Immature natural killer cell (primary cell): ENCODE results near the gene CBLL1. TPM values are rescaled to one million over a fixed set of nuclear protein-coding genes. Genes with fewer than 3 reads are reported as not detected.
A peak's percentile ranks its signal among the peaks of the same experiment; 100 is the strongest.

Experiments used
- DNase-seq, 3 donors: peaks; one replicate each; pipeline ENCODE4 v3.0.0; 2022; ENCODE audit warnings: mixed read lengths in 1 of 3
- H3K27ac Mint-ChIP-seq, 6 donors: one replicate each; pipeline ENCODE4 v1.8.0; 2020; ENCODE audit warnings: mixed read lengths in 6 of 6, mild to moderate bottlenecking in 5 of 6, inconsistent platforms in 4 of 6, moderate library complexity in 3 of 6
- H3K27me3 Mint-ChIP-seq, 3 donors: one replicate each; pipeline ENCODE4 v1.8.0; 2020 to 2021; ENCODE audit warnings: low read depth in 3 of 3, mild to moderate bottlenecking in 3 of 3, mixed read lengths in 3 of 3, moderate library complexity in 3 of 3, inconsistent platforms in 1 of 3
- H3K36me3 Mint-ChIP-seq, 3 donors: one replicate each; pipeline ENCODE4 v1.8.0; 2020; ENCODE audit warnings: mixed read lengths in 3 of 3, inconsistent platforms in 2 of 3, mild to moderate bottlenecking in 2 of 3
- H3K4me1 Mint-ChIP-seq, 2 donors: one replicate each; pipeline ENCODE4 v1.8.0; 2020; ENCODE audit warnings: inconsistent platforms in 2 of 2, mild to moderate bottlenecking in 2 of 2, mixed read lengths in 2 of 2, moderate library complexity in 1 of 2
- H3K4me3 Mint-ChIP-seq, 5 donors: one replicate each; pipeline ENCODE4 v1.8.0; 2020; ENCODE audit warnings: mild to moderate bottlenecking in 5 of 5, mixed read lengths in 5 of 5, inconsistent platforms in 3 of 5, moderate library complexity in 3 of 5
- H3K9me3 Mint-ChIP-seq, 6 donors: one replicate each; pipeline ENCODE4 v1.8.0; 2020; ENCODE audit warnings: mild to moderate bottlenecking in 6 of 6, mixed read lengths in 6 of 6, inconsistent platforms in 4 of 6, moderate library complexity in 3 of 6
- polyA plus RNA-seq, 3 donors: library from polyadenylated mRNA; unstranded; fragments of 300-500 nt; fragmentation: Illumina TruSeq; gene quantifications; one replicate each; pipeline ENCODE4 v1.2.3, GENCODE V29; 2021

CBLL1 gene
- polyA plus RNA-seq, 3 donors from 2014 or later: 41.1 to 89.0 (median 47.7) TPM

DNA sequence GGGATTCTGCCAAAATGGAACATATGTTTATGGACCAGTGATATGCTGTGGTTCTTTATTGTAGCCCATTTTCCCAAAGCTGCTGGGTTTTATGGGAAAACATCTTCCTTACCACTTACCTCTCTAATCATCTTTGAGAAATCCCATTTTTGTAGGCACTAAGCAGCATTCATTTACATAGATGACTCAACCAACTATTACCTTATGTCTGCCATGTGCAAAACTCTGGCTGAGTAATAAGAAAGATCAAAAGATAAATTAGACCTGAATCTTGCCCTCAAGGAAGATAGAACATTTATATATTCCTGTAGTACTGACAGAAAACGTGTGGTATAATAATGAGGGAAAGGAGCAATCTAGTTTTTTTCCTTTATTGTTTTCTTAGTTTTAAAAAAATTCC, 24.3 kb downstream of the CBLL1 start:
- peaks cover 0 to 3% (median 0%) of the 10 kb centered on the region in 3 donors for H3K36me3 Mint-ChIP-seq
- H3K4me3 Mint-ChIP-seq: no peak overlapping the region
- H3K27me3 Mint-ChIP-seq: peaks cover 0 to 3% (median 0%) of the 10 kb centered on the region in 3 donors
- H3K4me1 Mint-ChIP-seq: peaks cover 2 to 6% of the 10 kb centered on the region in 2 donors
- no peak overlapping the region for H3K27ac Mint-ChIP-seq
- H3K9me3 Mint-ChIP-seq: peaks cover 0 to 2% (median 0%) of the 10 kb centered on the region in 6 donors
- no peak for DNase-seq

DNA sequence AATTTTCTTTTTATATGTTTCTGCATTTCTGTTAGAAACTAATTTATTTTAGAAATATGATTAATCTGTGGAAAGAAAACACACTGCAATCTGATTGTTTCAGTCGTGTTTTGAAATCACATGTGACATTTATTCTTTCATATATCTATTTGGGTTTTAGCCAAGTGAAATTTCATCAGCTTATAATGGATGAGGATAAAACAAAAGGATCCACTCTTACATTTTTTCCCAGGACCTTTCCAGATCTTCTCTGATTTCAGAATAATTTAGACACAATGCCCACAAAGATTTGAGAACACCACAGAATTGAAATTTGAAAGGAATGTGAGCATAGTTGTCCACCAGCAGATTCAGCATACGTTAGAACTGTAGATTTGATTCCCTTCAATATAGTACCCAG, 29.1 kb downstream of the CBLL1 start:
- Mint-ChIP-seq H3K27me3 (peaks cover 0 to 3% (median 0%) of the 10 kb centered on the region in 3 donors), H3K4me1 (no peaks in the 10 kb centered on the region), H3K4me3 (no peak overlapping the region), H3K9me3 (peaks cover 0 to 2% (median 0%) of the 10 kb centered on the region in 6 donors), H3K27ac (no peak overlapping the region), H3K36me3 (peaks cover 0 to 4% (median 0%) of the 10 kb centered on the region in 3 donors)
- no peak for DNase-seq

DNA sequence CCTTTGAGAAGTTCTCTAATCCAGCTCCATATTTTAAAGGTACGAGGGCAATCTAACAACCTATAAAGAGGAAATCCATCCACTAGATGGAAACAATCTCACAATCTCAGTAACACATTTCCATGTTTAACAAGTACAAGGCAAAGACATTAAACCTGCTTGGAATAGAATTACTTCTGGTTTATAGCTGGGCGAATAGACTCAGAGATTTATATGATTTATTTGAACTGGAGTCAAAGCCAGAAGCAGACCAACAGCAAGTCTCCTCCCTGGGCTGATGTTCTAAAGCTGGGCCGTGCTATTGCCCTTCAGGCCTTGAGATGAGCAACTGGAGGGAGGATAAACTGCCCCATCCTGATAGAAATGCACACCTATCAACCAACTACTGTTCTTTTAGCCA, 33.8 kb downstream of the CBLL1 start:
- Mint-ChIP-seq H3K27me3 (peaks cover 0 to 2% (median 0%) of the 10 kb centered on the region in 3 donors), H3K27ac (no peak overlapping the region), H3K9me3 (no peaks in the 10 kb centered on the region)

DNA sequence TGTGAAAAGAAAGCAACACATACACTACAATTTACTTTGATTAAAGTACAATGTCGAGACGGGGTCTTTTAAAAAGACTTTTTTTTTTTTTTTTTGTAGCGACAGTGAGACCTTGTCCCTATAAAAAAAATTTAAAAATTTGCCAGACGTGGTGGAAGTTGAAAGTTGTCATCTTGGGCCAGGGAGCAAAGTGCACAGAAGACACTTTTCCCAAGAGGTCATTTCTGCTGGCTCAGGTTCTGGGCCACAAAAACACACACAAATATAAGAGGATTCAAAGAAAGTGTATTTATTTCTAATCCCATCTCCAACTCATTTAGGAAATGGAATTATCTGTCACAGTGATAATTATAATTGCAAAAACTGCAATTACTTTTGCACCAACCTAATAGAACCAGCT, 34.3 kb downstream of the CBLL1 start:
- H3K27ac Mint-ChIP-seq: no peak overlapping the region
- H3K27me3 Mint-ChIP-seq: peaks cover 0 to 3% (median 0%) of the 10 kb centered on the region in 3 donors
- peaks cover 0 to under 1% (median 0%) of the 10 kb centered on the region in 3 donors for H3K36me3 Mint-ChIP-seq
- no peak for DNase-seq
- no peak overlapping the region for H3K4me3 Mint-ChIP-seq
- no peaks in the 10 kb centered on the region for H3K4me1 Mint-ChIP-seq
- H3K9me3 Mint-ChIP-seq: no peaks in the 10 kb centered on the region

More for the DNA sequence above, 33.8 kb downstream of the CBLL1 start:
- Mint-ChIP-seq H3K36me3 (peaks cover 0 to 4% (median 0%) of the 10 kb centered on the region in 3 donors), H3K4me3 (no peak overlapping the region), H3K4me1 (no peaks in the 10 kb centered on the region)
- DNase-seq: no peak

DNA sequence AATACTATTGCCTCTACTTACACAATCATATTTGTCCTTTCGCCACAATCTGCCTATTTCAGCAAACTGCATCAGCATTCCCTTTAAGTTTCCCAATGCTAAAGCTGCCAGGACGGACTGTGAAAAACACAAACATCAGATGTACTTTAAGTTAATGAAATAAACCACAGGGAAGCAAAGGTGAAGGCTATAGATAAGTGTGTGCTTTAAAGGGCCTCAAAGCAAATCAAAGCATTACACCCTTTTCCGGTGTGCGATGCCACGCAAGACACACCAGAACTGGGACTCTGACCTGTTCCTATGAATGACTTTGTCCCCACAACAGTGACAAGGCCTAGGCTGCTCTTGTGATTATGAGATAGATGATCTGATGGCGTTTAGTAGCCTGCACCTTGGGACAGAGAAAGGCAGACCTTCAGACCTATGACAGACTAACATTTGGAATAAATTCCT, 35.7 kb downstream of the CBLL1 start:
- Mint-ChIP-seq H3K4me3 (no peak overlapping the region), H3K27me3 (peaks cover 0 to 3% (median 0%) of the 10 kb centered on the region in 3 donors), H3K4me1 (no peaks in the 10 kb centered on the region), H3K36me3 (no peaks in the 10 kb centered on the region), H3K9me3 (no peaks in the 10 kb centered on the region), H3K27ac (peak overlapping the region in 1 of 6 donors; percentile 22)
- no peak for DNase-seq

DNA sequence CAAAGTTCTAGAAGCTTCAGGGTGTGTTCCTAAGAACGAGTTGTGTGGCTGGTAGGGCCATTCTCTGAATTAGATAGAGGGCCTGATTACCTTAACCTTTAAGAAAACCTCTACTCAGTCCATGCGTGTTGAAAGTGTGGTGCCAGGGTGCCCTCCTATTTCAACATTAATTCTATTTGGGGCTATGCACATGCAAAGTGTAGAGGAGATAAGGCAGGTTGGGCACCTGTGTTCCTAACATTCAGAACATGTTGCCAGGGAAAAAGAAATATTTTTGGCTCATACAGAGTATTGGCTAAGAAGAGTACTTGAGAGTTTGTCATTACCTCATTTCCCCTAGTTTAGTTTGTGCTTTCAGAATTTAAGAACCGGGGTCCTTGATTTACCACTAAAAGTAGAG, 38.4 kb downstream of the CBLL1 start:
- H3K27me3 Mint-ChIP-seq: peaks cover 0 to 6% (median 3%) of the 10 kb centered on the region in 3 donors
- H3K9me3 Mint-ChIP-seq: no peaks in the 10 kb centered on the region
- H3K4me3 Mint-ChIP-seq: no peak overlapping the region

DNA sequence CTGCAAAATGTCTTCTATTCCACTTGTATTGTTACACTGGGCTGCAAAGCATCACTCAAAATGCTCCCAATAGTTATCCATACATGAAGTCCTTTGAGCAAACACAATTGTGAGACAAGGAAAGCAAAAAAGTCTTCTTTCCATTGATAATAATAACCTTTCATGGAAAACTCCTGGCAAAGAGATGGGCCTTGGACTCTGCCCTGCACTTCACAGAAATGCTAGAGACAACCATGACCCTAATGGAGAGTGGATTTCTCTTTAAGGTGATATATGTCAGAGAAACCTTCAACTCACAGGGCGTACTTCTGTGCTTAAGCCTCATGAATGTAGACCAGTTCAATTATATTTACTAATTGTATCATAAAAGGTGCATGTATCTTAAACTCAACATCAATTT, 39.7 kb downstream of the CBLL1 start:
- no peaks in the 10 kb centered on the region for H3K36me3 Mint-ChIP-seq
- H3K4me3 Mint-ChIP-seq: no peak overlapping the region
- H3K4me1 Mint-ChIP-seq: no peaks in the 10 kb centered on the region
- H3K9me3 Mint-ChIP-seq: no peaks in the 10 kb centered on the region
- no peak for DNase-seq
- H3K27me3 Mint-ChIP-seq: peaks cover 0 to 6% (median 3%) of the 10 kb centered on the region in 3 donors
- no peak overlapping the region for H3K27ac Mint-ChIP-seq

More for the DNA sequence above, 38.4 kb downstream of the CBLL1 start:
- no peak for DNase-seq
- H3K36me3 Mint-ChIP-seq: no peaks in the 10 kb centered on the region
- H3K4me1 Mint-ChIP-seq: no peaks in the 10 kb centered on the region
- no peak overlapping the region for H3K27ac Mint-ChIP-seq

DNA sequence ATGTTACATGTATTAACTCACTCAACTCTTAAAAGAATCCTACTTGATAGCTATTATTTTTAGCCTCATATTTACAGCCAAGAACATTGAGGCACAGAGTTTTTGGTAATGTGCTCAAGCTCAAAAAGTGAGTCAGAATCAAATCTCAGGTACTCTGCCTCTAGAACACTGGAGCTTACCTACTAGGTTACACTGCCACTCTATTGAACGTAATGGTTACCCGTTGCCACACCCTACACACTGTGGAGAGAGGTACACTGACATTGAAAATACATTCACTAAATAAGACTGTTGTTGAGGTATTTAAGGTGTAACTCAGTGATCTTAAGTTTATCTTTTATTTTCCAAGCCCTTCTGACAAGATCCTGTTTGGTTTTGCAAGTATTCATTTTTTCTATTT, 41.2 kb downstream of the CBLL1 start:
- Mint-ChIP-seq H3K36me3 (no peaks in the 10 kb centered on the region), H3K4me1 (no peaks in the 10 kb centered on the region), H3K27me3 (peaks cover 1 to 6% (median 2%) of the 10 kb centered on the region in 3 donors), H3K27ac (no peak overlapping the region), H3K4me3 (no peak overlapping the region), H3K9me3 (no peaks in the 10 kb centered on the region)
- DNase-seq: no peak

DNA sequence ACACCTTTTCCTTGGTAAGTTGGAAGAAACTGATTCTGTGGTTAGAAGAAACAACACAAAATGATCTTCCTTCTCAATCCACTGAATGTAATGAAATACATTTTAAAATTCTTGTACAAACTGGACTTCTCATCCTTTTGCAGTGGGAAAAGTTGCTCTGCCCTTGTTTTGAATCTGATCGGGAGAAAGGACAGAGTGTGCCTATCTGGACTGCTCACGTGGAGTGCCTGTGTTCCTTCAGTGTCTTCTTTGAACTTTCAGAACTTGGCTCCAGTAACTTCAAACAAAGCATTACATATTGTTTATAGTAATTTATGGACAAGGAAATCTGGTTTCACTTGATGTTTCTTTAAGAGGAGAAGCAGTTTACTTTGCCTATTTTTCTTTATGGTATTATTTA, 42.0 kb downstream of the CBLL1 start:
- Mint-ChIP-seq H3K9me3 (no peaks in the 10 kb centered on the region), H3K36me3 (no peaks in the 10 kb centered on the region), H3K4me1 (no peaks in the 10 kb centered on the region), H3K4me3 (no peak overlapping the region), H3K27me3 (peaks cover 1 to 6% (median 2%) of the 10 kb centered on the region in 3 donors), H3K27ac (no peak overlapping the region)
- no peak for DNase-seq

DNA sequence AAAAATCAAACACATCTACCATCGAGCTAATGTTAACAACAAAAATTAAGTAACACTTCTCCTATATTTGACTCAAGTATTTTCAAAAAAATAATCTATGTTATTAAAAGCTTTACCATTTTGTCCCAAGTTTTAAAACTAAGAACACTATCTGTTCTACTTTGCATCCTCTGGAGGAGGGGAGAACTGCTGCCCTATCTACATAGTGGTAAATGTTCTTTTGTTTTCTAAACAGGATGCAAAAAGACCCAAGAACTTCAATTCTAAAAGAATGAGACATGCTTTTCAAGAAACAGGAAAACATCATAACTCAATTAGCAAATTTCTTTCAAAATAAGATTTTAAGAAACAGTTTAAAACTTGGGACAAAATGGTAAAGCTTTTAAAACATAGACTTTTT, 44.3 kb downstream of the CBLL1 start:
- H3K4me3 Mint-ChIP-seq: no peak overlapping the region
- no peak for DNase-seq
- H3K36me3 Mint-ChIP-seq: no peaks in the 10 kb centered on the region
- H3K27ac Mint-ChIP-seq: no peak overlapping the region
- peaks cover 0 to 6% (median 4%) of the 10 kb centered on the region in 3 donors for H3K27me3 Mint-ChIP-seq
- H3K9me3 Mint-ChIP-seq: no peaks in the 10 kb centered on the region
- H3K4me1 Mint-ChIP-seq: no peaks in the 10 kb centered on the region

DNA sequence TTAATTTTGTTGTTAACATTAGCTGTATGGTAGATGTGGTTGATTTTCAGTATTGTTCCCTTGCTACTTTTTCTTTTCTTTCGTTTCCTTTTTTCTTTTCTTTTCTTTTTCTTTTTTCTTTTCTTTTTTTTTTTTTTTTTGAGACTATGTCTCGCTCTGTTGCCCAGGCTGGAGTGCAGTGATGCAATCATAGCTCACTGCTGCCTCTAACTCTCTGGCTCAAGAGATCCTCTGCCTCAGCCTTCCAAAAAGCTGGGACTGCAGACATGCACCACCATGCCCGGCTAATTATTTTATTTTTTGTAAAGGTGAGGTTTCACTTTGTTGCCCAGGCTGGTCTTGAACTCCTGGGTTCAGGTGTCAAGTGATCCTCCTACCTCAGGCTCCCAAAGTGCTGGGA, 44.7 kb downstream of the CBLL1 start:
- H3K4me3 Mint-ChIP-seq: no peak overlapping the region

DNA sequence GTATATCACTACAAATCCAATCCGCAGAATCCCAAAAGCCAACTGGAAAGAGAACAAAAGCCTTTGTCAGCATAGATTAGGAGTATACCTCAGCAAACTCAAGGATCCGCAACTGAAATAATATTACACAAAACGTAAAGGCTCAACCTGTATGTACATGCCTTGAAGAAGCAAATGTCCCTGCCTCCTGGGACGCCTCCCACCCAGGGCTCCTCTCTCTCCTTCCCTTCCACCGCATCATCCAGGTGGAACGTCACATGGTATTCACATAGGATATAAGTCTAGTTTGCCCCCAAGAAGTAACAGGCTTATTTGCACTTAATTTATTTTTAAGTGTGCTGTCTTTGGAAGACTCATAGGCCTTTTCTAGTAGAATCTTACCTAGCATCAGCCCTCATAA, 45.7 kb downstream of the CBLL1 start:
- Mint-ChIP-seq H3K4me1 (no peaks in the 10 kb centered on the region), H3K4me3 (no peak overlapping the region), H3K36me3 (no peaks in the 10 kb centered on the region), H3K27ac (no peak overlapping the region), H3K9me3 (no peaks in the 10 kb centered on the region), H3K27me3 (peaks cover 0 to 6% (median 4%) of the 10 kb centered on the region in 3 donors)
- no peak for DNase-seq

More for the DNA sequence above, 44.7 kb downstream of the CBLL1 start:
- Mint-ChIP-seq H3K4me1 (no peaks in the 10 kb centered on the region), H3K27me3 (peaks cover 0 to 6% (median 4%) of the 10 kb centered on the region in 3 donors), H3K27ac (no peak overlapping the region), H3K9me3 (no peaks in the 10 kb centered on the region), H3K36me3 (no peaks in the 10 kb centered on the region)
- no peak for DNase-seq

DNA sequence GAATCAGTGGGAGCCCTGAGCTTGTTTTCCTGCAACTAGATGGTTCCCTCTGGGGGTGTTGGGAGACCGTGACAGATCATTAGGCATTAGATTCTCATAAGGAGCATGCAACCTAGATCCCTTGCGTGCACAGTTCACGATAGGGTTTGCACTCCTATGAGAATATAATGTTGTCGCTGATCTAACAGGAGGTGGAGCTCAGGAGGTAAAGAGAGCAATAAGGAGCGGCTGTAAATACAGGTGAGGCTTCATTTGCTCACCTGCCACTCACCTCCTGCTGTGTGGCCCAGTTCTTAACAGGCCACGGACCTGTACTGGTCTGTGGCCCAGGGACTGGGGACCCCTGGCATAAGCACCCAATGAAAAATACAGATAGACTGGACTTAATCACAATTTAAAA, 48.4 kb downstream of the CBLL1 start:
- Mint-ChIP-seq H3K27ac (no peak overlapping the region), H3K4me1 (no peaks in the 10 kb centered on the region), H3K36me3 (no peaks in the 10 kb centered on the region), H3K9me3 (no peaks in the 10 kb centered on the region), H3K27me3 (peaks cover 4% of the 10 kb centered on the region in 3 donors), H3K4me3 (no peak overlapping the region)
- DNase-seq: no peak

DNA sequence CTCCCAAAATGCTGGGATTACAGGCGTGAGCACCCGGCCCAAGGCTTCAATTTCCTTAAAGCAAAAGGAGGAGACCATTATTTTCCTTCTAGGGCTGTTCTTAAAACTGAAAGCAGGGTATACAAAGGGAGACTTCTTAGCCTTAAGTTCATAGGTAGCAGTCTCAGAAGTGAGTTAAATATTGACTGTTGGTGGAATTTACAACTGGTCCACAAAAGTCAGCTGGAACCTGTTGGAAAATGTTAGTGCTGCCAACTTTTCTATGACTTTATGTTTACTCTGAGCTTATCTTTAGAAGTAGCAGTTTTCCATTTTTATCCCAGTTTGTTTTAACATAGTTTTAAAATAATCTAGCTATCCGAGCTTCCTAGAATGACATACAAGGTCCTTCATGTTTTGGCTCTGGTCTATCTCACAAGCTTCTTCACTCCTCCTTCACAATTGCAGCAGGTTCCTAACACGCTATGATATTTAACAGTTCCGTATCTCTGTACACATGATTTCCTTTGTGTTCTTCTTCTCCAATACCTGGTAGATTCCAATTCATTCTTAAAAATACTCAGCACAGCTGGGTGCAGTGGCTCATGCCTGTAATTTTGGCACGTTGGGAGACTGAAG, 55.8 kb downstream of the CBLL1 start:
- no peak overlapping the region for H3K27ac Mint-ChIP-seq
- H3K4me1 Mint-ChIP-seq: no peaks in the 10 kb centered on the region
- H3K27me3 Mint-ChIP-seq: peaks cover 0 to 8% (median 4%) of the 10 kb centered on the region in 3 donors
- no peak overlapping the region for H3K4me3 Mint-ChIP-seq
- no peaks in the 10 kb centered on the region for H3K9me3 Mint-ChIP-seq
- no peak for DNase-seq
- no peaks in the 10 kb centered on the region for H3K36me3 Mint-ChIP-seq
